ENCODE results near the gene ANGPTL2.

- TF ChIP-seq CTCF (IDR thresholded peaks at IDR 0.05; ENCODE audit: low read length), result no peak
- no peak for TF ChIP-seq EZH2 (IDR thresholded peaks at IDR 0.05; ENCODE audit: borderline replicate concordance, low read length)
Observed at GRCh38 chr9:127055745-127056402, 66.6 kb downstream of the ANGPTL2 start.
